K562 (cell line): Measurements from ENCODE around the gene CNFN. TPM values are rescaled to one million over a fixed set of nuclear protein-coding genes. Genes with fewer than 3 reads are reported as not detected.

Experiments used
- ARHGAP35 ChIP-seq: fragments of 450-650 bp; IDR thresholded peaks from 2 replicates; pipeline ENCODE4 v1.6.1; 2018; ENCODE audit not compliant: partially characterized antibody
- CXXC5 ChIP-seq: fragments of 250-450 bp; sonication (Bioruptor Pico); IDR thresholded peaks from 2 replicates; pipeline ENCODE4 v1.8.0; 2022; ENCODE audit warnings: inconsistent platforms, mild to moderate bottlenecking, moderate library complexity
- GABPA ChIP-seq: fragments of 200-800 bp; sonication (Bioruptor generic); conservative IDR thresholded peaks from 2 replicates; pipeline ENCODE4 v1.6.1; 2016; ENCODE audit warnings: low read depth, missing genetic modification characterization, missing compliant biosample characterization
- GTF2F1 ChIP-seq: IDR thresholded peaks from 2 replicates; pipeline ENCODE4 v1.6.1; 2011; ENCODE audit warnings: low read depth, low read length, improper control_type of control experiment
- ILF3 ChIP-seq: fragments of 450-650 bp; IDR thresholded peaks from 2 replicates; pipeline ENCODE4 v1.6.1; 2018; ENCODE audit warnings: antibody characterized with exemption, mild to moderate bottlenecking, moderate library complexity, borderline replicate concordance
- JUN ChIP-seq, 2 experiments: sonication (generic) in 1 of 2; formaldehyde crosslinking in 1 of 2; IDR thresholded peaks; 2 replicates each; pipeline versions ENCODE4 v1.6.1 to v1.8.0; 2012 to 2022; ENCODE audit warnings: borderline replicate concordance in 2 of 2, mild to moderate bottlenecking in 2 of 2, improper control_type of control experiment in 1 of 2, low read depth in 1 of 2, low read length in 1 of 2, missing genetic modification reagents in 1 of 2
- JUND ChIP-seq, 2 experiments: IDR thresholded peaks; 2 replicates in 1 of 2; 3 replicates in 1 of 2; pipeline ENCODE4 v1.6.1; 2011; ENCODE audit warnings: borderline replicate concordance in 2 of 2, low read depth in 2 of 2, low read length in 2 of 2, improper control_type of control experiment in 1 of 2, missing biosample characterization in 1 of 2, missing genetic modification characterization in 1 of 2, missing genetic modification reagents in 1 of 2
- NFATC3 ChIP-seq: fragments of 450-650 bp; IDR thresholded peaks from 2 replicates; pipeline ENCODE4 v1.6.1; 2017; ENCODE audit warnings: mild to moderate bottlenecking
- PCBP2 ChIP-seq: fragments of 200-400 bp; formaldehyde crosslinking; IDR thresholded peaks from 2 replicates; pipeline ENCODE4 v1.6.1; 2018; ENCODE audit warnings: low read length, low read depth, mild to moderate bottlenecking, moderate library complexity; ENCODE audit not compliant: poor library complexity, severe bottlenecking
- PTRF ChIP-seq: fragments of 450-650 bp; IDR thresholded peaks from 2 replicates; pipeline ENCODE4 v1.6.1; 2016; ENCODE audit warnings: mild to moderate bottlenecking, missing genetic modification characterization, missing compliant biosample characterization
- RAD21 ChIP-seq, 2 experiments: fragments of 250-450 bp in 1 of 2; fragments of 450-650 bp in 1 of 2; sonication (Bioruptor Pico) in 1 of 2; formaldehyde crosslinking in 1 of 2; IDR thresholded peaks in 1 of 2; conservative IDR thresholded peaks in 1 of 2; 2 replicates each; pipeline versions ENCODE4 v1.4.0 to v1.8.0; 2020 to 2022; ENCODE audit warnings: mild to moderate bottlenecking in 2 of 2, moderate library complexity in 1 of 2
- TBP ChIP-seq: optimal IDR thresholded peaks from 2 replicates; pipeline ENCODE3; 2011; ENCODE audit warnings: low read depth, low read length, improper control_type of control experiment
- ZFPM2 ChIP-seq: fragments of 250-450 bp; sonication (Bioruptor Pico); IDR thresholded peaks from 2 replicates; pipeline ENCODE4 v1.5.1; 2022; ENCODE audit warnings: mild to moderate bottlenecking
- ZNF165 ChIP-seq: fragments of 250-450 bp; sonication (Bioruptor Pico); IDR thresholded peaks from 2 replicates; pipeline ENCODE4 v1.4.0; 2020; ENCODE audit warnings: borderline replicate concordance
- ZNF239 ChIP-seq: fragments of 250-450 bp; sonication (Bioruptor Pico); IDR thresholded peaks from 2 replicates; pipeline ENCODE4 v1.4.0; 2020; ENCODE audit warnings: mild to moderate bottlenecking
- ZNF3 ChIP-seq: fragments of 250-450 bp; sonication (Bioruptor Pico); IDR thresholded peaks from 2 replicates; pipeline ENCODE4 v1.5.0; 2021; ENCODE audit warnings: mild to moderate bottlenecking, moderate library complexity
- ZNF551 ChIP-seq: fragments of 250-450 bp; sonication (Bioruptor Pico); IDR thresholded peaks from 2 replicates; pipeline ENCODE4 v1.5.0; 2021; ENCODE audit warnings: mild to moderate bottlenecking, moderate library complexity
- ZNF778 ChIP-seq: fragments of 450-650 bp; formaldehyde crosslinking; IDR thresholded peaks from 2 replicates; pipeline ENCODE4 v1.4.0; 2020; ENCODE audit warnings: mild to moderate bottlenecking, moderate library complexity
- polyA plus RNA-seq, 8 experiments: library from polyadenylated mRNA; depleted of rRNA in 4 of 8; stranded (reverse) in 5 of 8; unstranded in 3 of 8; fragments of >200 nt; fragmentation: Nextera tagmentation in 2 of 8; fragmentation: Illumina TruSeq in 1 of 8; extraction: Ambion mirVana in 2 of 8; extraction: Trizol in 1 of 8; gene quantifications; 2 replicates each; pipeline versions ENCODE4 v1.2.1 to v1.2.3, GENCODE V29; 2011 to 2014; ENCODE audit warnings: inconsistent platforms in 1 of 8, missing spikeins in 1 of 8
- total RNA-seq, 7 experiments: library from RNA; depleted of rRNA in 6 of 7; stranded (reverse); fragments of >200 nt in 6 of 7; fragmentation: Illumina TruSeq in 2 of 7; extraction: Trizol in 2 of 7; gene quantifications; 2 replicates each; pipeline versions ENCODE4 v1.2.1 to v1.2.3, GENCODE V29; 2011 to 2021; ENCODE audit warnings: low replicate concordance in 1 of 7
- TF ChIP-seq, protein P1 (sequence below), 3 experiments: IDR thresholded peaks in 2 of 3; conservative IDR thresholded peaks in 1 of 3; 2 replicates each; pipeline ENCODE4 v1.5.1; 2011 to 2012; ENCODE audit warnings: low read length in 3 of 3, mild to moderate bottlenecking in 3 of 3, control low read depth in 2 of 3, improper control_type of control experiment in 1 of 3, inconsistent platforms in 1 of 3, low read depth in 1 of 3, mixed read lengths in 1 of 3, moderate library complexity in 1 of 3; ENCODE audit not compliant: insufficient read depth in 2 of 3
- TF ChIP-seq, protein P2 (sequence below), 2 experiments: IDR thresholded peaks; 2 replicates each; pipeline ENCODE4 v1.6.1; 2012; ENCODE audit warnings: improper control_type of control experiment in 2 of 2, low read depth in 2 of 2, low read length in 2 of 2, borderline replicate concordance in 1 of 2
- TF ChIP-seq, protein P3 (sequence below): fragments of 450-650 bp; IDR thresholded peaks from one replicate; pipeline ENCODE4 v1.6.1; 2018; ENCODE audit warnings: mild to moderate bottlenecking, moderate library complexity; ENCODE audit not compliant: partially characterized antibody

CNFN gene
- total and polyA plus RNA-seq, 9 of the 15 experiments (the other 6 are each of a cell fraction or from before 2014, with no cell fraction given) = 0.18 to 0.52 (median 0.27) TPM; not detected in 5

DNA sequence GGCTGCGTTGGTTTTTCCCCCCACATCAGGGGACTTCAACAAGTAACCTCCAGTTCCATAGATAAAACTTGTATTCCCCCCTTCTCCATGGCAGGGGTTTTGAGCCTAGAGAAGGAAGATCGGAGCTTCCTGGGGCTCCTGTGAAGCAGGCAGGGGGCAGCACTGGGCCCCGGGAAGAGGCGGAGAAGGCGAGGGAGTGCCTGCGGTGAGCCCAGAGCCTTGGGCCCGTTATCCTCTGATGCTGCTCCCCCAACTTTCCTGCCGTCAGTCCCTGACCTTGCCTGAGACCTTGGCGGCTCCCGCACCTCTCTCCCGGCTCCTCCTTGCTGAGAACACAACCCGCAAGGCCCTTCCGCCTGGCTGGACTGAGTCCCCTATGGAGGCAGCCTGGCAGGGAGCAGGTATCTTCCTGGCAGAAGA is 34.6 kb upstream of the CNFN start (continued):
- TF ChIP-seq GTF2F1 (0 out of 2 replicates have a peak, but pooled peaks have one; percentile 3), ZNF778 (no peak), ILF3 (no peak), CXXC5 (CRISPR knock-in tag) (0 out of 2 replicates have a peak, but pooled peaks have one; percentile 4), TBP (no peak), ZNF165 (CRISPR knock-in tag) (no peak), ZNF239 (CRISPR knock-in tag) (no peak), RAD21 (CRISPR knock-in tag; conservative IDR thresholded peaks at IDR 0.05 in 1 of 2, IDR thresholded peaks at IDR 0.05 in 1 of 2) (peak; percentile 8; a peak in 1 of 4 replicates), GABPA (tag) (no peak), JUND (IDR thresholded peaks at IDR 0.05; ENCODE audit: borderline replicate concordance, low read depth, low read length) (0 out of 2 replicates have a peak, but pooled peaks have one; percentile 12), JUND (tag; IDR thresholded peaks at IDR 0.05; ENCODE audit: borderline replicate concordance, low read depth, low read length) (no peak), ZFPM2 (CRISPR knock-in tag) (no peak), ARHGAP35 (no peak), NFATC3 (no peak), JUN (IDR thresholded peaks at IDR 0.05; ENCODE audit: borderline replicate concordance, low read depth, low read length) (no peak), JUN (CRISPR knock-in tag; IDR thresholded peaks at IDR 0.05; ENCODE audit: borderline replicate concordance) (no peak), ZNF3 (no peak), PTRF (tag) (no peak), ZNF551 (no peak), PCBP2 (no peak)
- TF ChIP-seq, protein P1, sequence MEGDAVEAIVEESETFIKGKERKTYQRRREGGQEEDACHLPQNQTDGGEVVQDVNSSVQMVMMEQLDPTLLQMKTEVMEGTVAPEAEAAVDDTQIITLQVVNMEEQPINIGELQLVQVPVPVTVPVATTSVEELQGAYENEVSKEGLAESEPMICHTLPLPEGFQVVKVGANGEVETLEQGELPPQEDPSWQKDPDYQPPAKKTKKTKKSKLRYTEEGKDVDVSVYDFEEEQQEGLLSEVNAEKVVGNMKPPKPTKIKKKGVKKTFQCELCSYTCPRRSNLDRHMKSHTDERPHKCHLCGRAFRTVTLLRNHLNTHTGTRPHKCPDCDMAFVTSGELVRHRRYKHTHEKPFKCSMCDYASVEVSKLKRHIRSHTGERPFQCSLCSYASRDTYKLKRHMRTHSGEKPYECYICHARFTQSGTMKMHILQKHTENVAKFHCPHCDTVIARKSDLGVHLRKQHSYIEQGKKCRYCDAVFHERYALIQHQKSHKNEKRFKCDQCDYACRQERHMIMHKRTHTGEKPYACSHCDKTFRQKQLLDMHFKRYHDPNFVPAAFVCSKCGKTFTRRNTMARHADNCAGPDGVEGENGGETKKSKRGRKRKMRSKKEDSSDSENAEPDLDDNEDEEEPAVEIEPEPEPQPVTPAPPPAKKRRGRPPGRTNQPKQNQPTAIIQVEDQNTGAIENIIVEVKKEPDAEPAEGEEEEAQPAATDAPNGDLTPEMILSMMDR (IDR thresholded peaks at IDR 0.05 in 2 of 3, conservative IDR thresholded peaks at IDR 0.05 in 1 of 3; ENCODE audit: insufficient read depth in 2 of 3, low read depth in 1 of 3, low read length in 3 of 3) = peak; percentile 56 to 70 (median 58)
- TF ChIP-seq, protein P2, sequence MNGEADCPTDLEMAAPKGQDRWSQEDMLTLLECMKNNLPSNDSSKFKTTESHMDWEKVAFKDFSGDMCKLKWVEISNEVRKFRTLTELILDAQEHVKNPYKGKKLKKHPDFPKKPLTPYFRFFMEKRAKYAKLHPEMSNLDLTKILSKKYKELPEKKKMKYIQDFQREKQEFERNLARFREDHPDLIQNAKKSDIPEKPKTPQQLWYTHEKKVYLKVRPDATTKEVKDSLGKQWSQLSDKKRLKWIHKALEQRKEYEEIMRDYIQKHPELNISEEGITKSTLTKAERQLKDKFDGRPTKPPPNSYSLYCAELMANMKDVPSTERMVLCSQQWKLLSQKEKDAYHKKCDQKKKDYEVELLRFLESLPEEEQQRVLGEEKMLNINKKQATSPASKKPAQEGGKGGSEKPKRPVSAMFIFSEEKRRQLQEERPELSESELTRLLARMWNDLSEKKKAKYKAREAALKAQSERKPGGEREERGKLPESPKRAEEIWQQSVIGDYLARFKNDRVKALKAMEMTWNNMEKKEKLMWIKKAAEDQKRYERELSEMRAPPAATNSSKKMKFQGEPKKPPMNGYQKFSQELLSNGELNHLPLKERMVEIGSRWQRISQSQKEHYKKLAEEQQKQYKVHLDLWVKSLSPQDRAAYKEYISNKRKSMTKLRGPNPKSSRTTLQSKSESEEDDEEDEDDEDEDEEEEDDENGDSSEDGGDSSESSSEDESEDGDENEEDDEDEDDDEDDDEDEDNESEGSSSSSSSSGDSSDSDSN (IDR thresholded peaks at IDR 0.05; ENCODE audit: borderline replicate concordance in 1 of 2, low read depth in 2 of 2, low read length in 2 of 2) = 0 out of 4 replicates have a peak, but pooled peaks of 1 of the 2 experiments have one; percentile 39
- TF ChIP-seq, protein P3, sequence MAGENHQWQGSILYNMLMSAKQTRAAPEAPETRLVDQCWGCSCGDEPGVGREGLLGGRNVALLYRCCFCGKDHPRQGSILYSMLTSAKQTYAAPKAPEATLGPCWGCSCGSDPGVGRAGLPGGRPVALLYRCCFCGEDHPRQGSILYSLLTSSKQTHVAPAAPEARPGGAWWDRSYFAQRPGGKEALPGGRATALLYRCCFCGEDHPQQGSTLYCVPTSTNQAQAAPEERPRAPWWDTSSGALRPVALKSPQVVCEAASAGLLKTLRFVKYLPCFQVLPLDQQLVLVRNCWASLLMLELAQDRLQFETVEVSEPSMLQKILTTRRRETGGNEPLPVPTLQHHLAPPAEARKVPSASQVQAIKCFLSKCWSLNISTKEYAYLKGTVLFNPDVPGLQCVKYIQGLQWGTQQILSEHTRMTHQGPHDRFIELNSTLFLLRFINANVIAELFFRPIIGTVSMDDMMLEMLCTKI = no peak
